IPS DF 4.7 (cell line): ENCODE measurements around the gene PRAMEF12.
"Not testable (repeated sequence)": the region's sequence is repeated elsewhere in the genome, so short reads cannot be mapped to it uniquely, and the experiment has no call there.

Experiments used
- DNase-seq: peaks from one replicate; pipeline ENCODE4 v3.0.0-alpha.2; 2013; ENCODE audit warnings: low spot score; ENCODE audit errors: extremely low read depth

The PRAMEF12 gene

GRCh38 chr1:12770620-12771019 is 2.9 kb upstream of the PRAMEF12 start:
- DNase-seq = no peak

- DNase-seq = no peak
Observed at GRCh38 chr1:12771186-12771585, 2.4 kb upstream of the PRAMEF12 start.

GRCh38 chr1:12772520-12772919 is 1.0 kb upstream of the PRAMEF12 start:
- DNase-seq = no peak

- DNase-seq = no peak
Observed at GRCh38 chr1:12774801-12775345, 1.3 kb downstream of the PRAMEF12 start.

GRCh38 chr1:12775443-12775842 is 1.9 kb downstream of the PRAMEF12 start:
- DNase-seq = no peak

GRCh38 chr1:12776801-12777557 is 3.4 kb downstream of the PRAMEF12 start:
- no peak for DNase-seq

- no peak for DNase-seq
Observed at GRCh38 chr1:12778061-12778460, 4.5 kb downstream of the PRAMEF12 start.

- DNase-seq = no peak
Observed at GRCh38 chr1:12778907-12779306, 5.4 kb downstream of the PRAMEF12 start.

- not testable (repeated sequence) for DNase-seq
Observed at GRCh38 chr1:12781488-12781887, 8.0 kb downstream of the PRAMEF12 start.

GRCh38 chr1:12783783-12784182 is 10.2 kb downstream of the PRAMEF12 start:
- DNase-seq = not testable (repeated sequence)

GRCh38 chr1:12784729-12785128 is 11.2 kb downstream of the PRAMEF12 start:
- not testable (repeated sequence) for DNase-seq

- DNase-seq = not testable (repeated sequence)
Observed at GRCh38 chr1:12791097-12791496, 17.6 kb downstream of the PRAMEF12 start, which contains the start of gene PRAMEF1. TSS of gene PRAMEF1 (plus strand) at chr1:12791397. CDS start at chr1:12793228, 1,831 bp downstream.

- DNase-seq = no peak
Observed at GRCh38 chr1:12798911-12799310, 25.4 kb downstream of the PRAMEF12 start.

GRCh38 chr1:12799730-12800129 is 26.2 kb downstream of the PRAMEF12 start:
- DNase-seq = no peak

- no peak for DNase-seq
Observed at GRCh38 chr1:12809933-12810332, 36.4 kb downstream of the PRAMEF12 start.

- no peak for DNase-seq
Observed at GRCh38 chr1:12810691-12811408, 37.3 kb downstream of the PRAMEF12 start.

GRCh38 chr1:12811409-12811784 is 37.9 kb downstream of the PRAMEF12 start:
- no peak for DNase-seq

- not testable (repeated sequence) for DNase-seq
Observed at GRCh38 chr1:12819061-12819460, 45.5 kb downstream of the PRAMEF12 start.
